Measurements from ENCODE around the gene WRAP73.

- TF ChIP-seq CTCF (IDR thresholded peaks at IDR 0.05), result no peak
- no peak for TF ChIP-seq POLR2A (IDR thresholded peaks at IDR 0.05)
- TF ChIP-seq EP300 (IDR thresholded peaks at IDR 0.05), result no peak
- TF ChIP-seq POLR2AphosphoS5 (IDR thresholded peaks at IDR 0.05), result no peak
Measured at GRCh38 chr1:3691421-3692204, 41.7 kb upstream of the WRAP73 start.
